MG63 (cell line): Measurements from ENCODE around the gene NMS. TPM values are rescaled to one million over a fixed set of nuclear protein-coding genes. Genes with fewer than 3 reads are reported as not detected.

Experiments
- DNase-seq: peaks from one replicate; pipeline ENCODE4 v3.0.0-alpha.2; 2020
- H3K27me3 ChIP-seq: fragments of 250-450 bp; sonication (Bioruptor Pico); 2 replicates; pipeline ENCODE4 v1.5.1; 2020; ENCODE audit warnings: mild to moderate bottlenecking, moderate library complexity
- H3K36me3 ChIP-seq: fragments of 250-450 bp; sonication (Bioruptor Pico); 2 replicates; pipeline ENCODE4 v1.5.1; 2020; ENCODE audit warnings: mild to moderate bottlenecking, moderate library complexity
- H3K4me3 ChIP-seq: fragments of 250-450 bp; sonication (Bioruptor Pico); 2 replicates; pipeline ENCODE4 v1.5.1; 2020; ENCODE audit warnings: mild to moderate bottlenecking, moderate library complexity
- H3K9me3 ChIP-seq: fragments of 250-450 bp; sonication (Bioruptor Pico); 2 replicates; pipeline ENCODE4 v1.5.1; 2020; ENCODE audit warnings: mild to moderate bottlenecking, moderate library complexity
- total RNA-seq: library from RNA; depleted of rRNA; stranded (reverse); fragments of >200 nt; shearing (Covaris generic); gene quantifications from 2 replicates; pipeline ENCODE4 v1.2.3, GENCODE V29; 2014; ENCODE audit warnings: low replicate concordance

Gene NMS
- total RNA-seq, 1 experiment from 2014 or later: not detected

DNA sequence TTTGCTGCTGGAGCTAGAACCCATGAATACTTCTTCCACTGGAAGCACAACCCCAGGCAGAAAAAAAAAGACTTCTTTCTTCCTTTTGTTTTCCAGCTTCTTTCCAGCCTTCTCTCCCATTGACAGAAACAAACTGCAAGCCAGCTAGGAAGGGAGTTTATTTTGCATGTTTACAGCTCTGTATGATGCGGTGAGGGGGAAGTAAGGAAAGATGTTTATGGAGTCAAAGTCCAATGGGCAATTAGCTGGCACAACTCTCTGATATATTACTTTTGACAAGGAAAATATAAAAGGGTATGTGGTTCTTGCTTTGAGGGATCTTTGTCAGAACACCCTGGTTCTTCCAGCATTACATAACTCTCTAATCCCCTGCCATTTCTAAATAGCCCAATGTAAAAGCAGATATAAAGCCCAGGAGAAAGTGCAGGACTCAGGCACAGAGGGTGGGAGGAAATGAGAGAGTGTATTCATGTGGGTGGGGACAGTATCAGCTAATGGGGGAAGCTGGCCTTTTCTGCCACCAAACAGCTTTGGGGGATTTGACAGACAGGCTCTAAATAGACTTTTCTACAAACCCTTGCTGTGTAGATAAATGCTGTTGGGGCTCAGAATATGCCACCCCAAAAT is 9.3 kb upstream of the NMS start:
- H3K27me3 ChIP-seq: no peaks in the 10 kb centered on the region; the same call in 1 of the 2 replicates
- no peak for DNase-seq
- no peaks in the 10 kb centered on the region for H3K36me3 ChIP-seq
- H3K4me3 ChIP-seq: no peak overlapping the region
- peaks cover 5% of the 10 kb centered on the region for H3K9me3 ChIP-seq

DNA sequence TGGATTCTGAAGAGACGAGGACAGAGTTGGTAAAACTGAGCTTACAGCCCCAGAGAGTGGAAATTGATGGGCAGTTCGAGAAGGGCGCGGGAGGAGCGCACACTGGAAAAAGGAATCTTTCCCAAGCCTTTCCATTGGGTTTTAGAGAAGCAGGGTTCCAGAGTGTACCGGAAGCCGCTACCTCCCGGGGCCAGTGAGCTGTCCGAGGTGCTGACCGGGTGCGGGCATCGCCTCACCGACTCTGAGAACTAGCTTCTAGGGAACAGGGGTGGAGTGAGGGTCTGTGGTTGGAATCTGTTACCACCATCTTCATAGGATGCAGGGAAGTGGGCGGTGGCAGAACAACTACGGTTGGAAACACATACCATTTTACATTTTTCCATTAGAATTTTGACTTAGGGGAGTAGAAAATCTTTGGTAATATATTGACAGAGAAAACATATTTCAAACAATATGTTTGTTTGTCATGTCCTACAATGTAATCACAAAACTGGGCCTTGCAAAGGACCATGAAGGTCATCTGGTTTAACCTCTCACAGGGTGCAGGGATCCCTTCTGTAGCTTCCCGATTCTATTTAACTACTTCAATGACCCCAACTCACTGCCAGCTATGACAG is 724 bp downstream of the NMS start:
- peaks cover 13% of the 10 kb centered on the region for H3K27me3 ChIP-seq
- H3K9me3 ChIP-seq: no peaks in the 10 kb centered on the region
- H3K4me3 ChIP-seq: no peak overlapping the region
- H3K36me3 ChIP-seq: no peaks in the 10 kb centered on the region
- peak; percentile 38 for DNase-seq

DNA sequence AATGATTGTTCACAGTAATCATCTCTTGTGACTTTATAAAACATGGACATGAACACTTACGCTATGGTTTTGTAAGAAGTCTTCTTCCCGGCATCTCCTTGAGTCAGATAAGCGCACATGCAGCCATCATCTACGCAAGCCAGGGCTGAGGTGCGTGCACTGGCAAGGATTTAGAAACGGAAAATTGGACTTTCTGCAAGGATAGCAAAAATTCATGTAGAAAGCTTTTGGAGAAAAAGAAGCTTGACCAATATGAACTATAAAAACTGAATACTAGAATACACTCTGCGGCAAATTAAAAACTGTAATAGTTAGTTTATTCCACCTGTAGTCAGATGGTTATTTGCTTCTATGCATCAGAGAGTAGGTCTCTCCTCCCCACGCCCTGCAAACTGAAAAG is 6.3 kb downstream of the NMS start:
- Histone ChIP-seq H3K27me3 (peaks cover 4% of the 10 kb centered on the region), H3K36me3 (no peaks in the 10 kb centered on the region), H3K4me3 (no peak overlapping the region), H3K9me3 (no peaks in the 10 kb centered on the region)
- DNase-seq: no peak

DNA sequence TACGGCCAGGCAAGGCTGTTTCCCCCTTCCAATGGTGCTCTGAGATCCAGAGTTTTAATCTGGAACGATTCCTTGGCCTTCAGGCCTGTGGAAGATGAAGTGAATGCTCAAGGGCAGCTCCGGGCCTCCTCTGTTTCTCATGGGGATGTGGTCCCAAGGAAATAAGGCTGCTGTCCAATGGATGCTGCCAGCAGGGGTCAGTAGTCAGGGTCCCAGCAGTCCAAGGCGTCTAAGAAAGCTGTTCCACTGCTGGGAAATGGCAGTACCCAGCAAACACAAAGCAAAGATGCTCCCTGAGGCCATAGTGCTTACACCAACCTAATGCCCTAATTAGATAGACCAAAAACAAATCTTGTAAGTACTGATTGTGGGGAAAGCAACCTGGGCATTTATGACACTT is 12.5 kb downstream of the NMS start:
- Histone ChIP-seq H3K4me3 (no peak overlapping the region), H3K36me3 (no peaks in the 10 kb centered on the region), H3K27me3 (peaks cover 2% of the 10 kb centered on the region; the same call in 1 of the 2 replicates), H3K9me3 (no peaks in the 10 kb centered on the region)
- no peak for DNase-seq

DNA sequence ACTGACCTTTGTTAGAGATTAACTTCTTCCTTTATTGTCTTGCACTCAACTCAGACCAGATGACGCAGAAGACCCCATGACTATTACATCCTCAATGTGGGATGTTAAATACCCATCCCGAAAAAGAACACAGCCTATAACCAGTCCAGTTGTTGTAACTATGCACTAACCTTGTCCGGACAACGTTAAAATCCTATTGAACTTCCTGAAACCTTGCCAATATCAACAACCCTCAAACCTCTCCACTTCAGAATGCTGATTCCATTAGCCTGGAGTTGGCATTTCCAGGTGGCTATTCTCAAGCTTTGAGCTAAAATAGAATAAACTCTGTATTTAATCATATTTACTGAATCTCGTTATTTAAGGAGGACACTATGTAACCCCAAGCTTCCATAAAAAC is 13.6 kb downstream of the NMS start:
- H3K27me3 ChIP-seq: no peaks in the 10 kb centered on the region
- no peak for DNase-seq
- no peaks in the 10 kb centered on the region for H3K36me3 ChIP-seq
- no peaks in the 10 kb centered on the region for H3K9me3 ChIP-seq
- H3K4me3 ChIP-seq: no peak overlapping the region

DNA sequence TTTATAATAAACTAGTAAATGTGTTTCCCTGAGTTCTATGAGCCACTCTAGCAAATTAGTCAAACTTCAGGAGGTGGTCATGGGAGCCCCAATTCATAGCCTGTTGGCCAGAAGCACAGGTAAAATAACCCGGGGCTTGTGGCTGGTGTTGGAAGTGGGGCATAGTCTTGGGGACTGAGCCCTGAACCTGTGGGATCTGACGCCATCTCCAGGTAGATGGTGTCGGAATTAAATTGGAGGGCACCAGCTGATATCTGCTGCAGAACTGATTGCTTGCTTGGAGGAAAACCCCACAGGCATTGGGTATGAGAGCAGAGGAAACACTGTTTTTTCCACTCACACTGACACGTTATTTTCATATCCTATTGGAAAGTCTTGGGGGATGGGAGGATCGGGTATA is 14.1 kb downstream of the NMS start:
- Histone ChIP-seq H3K36me3 (no peaks in the 10 kb centered on the region), H3K9me3 (no peaks in the 10 kb centered on the region), H3K4me3 (no peak overlapping the region), H3K27me3 (no peaks in the 10 kb centered on the region)
- DNase-seq: no peak

DNA sequence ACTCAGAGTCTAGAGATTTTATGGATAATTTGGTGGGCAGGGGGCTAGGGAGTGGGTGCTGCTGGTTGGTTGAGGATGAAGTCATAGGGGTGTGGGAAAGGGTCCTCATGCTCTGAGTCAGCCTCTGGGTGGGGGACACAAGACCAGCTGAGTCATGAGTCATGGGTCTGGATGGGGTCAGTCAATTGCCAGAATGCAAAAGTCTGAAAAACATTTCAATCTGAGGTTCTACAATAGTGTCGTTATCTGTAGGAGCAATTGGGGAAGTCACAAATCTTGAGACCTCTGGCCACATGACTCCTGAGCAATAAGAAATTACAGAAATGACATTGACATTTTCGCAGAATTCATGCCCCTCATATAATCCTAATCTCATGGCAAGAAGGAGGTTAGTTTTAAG is 15.1 kb downstream of the NMS start:
- DNase-seq: no peak
- Histone ChIP-seq H3K27me3 (no peaks in the 10 kb centered on the region), H3K36me3 (no peaks in the 10 kb centered on the region), H3K4me3 (no peak overlapping the region), H3K9me3 (no peaks in the 10 kb centered on the region)

DNA sequence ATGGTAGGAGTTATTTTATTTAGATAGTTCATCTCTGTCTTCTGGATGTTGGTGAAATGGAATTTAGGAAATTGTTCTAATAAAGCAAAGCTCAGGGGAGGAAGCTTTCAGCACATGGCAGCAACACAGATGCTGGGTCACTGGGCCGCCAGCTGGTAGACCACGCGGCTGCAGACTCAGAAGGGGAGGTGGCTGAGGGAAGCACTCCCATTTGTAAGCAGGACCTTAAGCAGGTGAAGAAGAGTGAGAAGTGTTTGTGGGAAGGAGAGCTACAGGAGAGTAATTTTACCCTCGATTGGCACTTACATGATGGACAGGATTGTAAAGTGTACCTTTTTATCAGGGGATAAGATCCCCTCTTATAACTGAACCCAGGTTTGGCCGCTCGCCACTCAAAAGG is 24.4 kb downstream of the NMS start:
- Histone ChIP-seq H3K4me3 (no peak overlapping the region), H3K9me3 (no peaks in the 10 kb centered on the region), H3K36me3 (no peaks in the 10 kb centered on the region), H3K27me3 (no peaks in the 10 kb centered on the region)
- DNase-seq: no peak

DNA sequence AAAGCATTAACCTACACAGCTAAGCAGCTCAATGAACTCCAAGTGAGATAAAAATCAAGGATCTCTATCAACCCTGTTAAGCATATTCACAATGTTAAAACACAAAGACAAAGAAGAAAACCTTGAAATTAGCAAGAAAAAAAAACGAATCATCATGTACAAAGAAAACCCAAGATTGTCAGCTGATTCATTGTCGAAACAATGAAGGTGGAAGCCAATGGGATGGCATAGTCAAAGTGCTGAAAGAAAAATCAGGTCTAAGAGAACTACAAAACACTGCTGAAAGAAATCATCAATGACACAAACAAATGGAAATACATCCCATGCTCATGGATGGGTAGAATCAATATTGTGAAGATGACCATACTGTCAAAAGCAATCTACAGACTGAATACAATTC is 32.5 kb downstream of the NMS start:
- H3K36me3 ChIP-seq: no peaks in the 10 kb centered on the region
- DNase-seq: no peak
- H3K4me3 ChIP-seq: no peak overlapping the region
- H3K9me3 ChIP-seq: peaks cover 8% of the 10 kb centered on the region
- H3K27me3 ChIP-seq: no peaks in the 10 kb centered on the region

DNA sequence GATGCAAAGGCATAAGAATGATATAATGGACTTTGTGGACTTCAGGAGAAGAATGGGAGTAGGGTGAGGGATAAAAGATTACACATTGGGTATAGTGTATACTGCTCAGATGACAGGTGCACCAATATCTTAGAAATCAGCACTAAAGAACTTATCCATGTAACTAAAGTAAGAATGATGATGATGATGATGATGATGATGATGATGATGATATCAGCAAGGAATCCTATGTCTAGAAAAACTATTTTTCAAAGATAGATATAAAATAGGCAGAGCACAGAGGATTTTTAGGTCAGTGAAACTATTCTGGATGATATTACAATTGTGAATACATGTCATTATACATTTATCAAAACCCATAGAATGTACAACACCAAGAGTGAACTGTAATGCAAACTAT is 34.3 kb downstream of the NMS start:
- Histone ChIP-seq H3K27me3 (no peaks in the 10 kb centered on the region), H3K9me3 (peaks cover 11% of the 10 kb centered on the region), H3K36me3 (no peaks in the 10 kb centered on the region), H3K4me3 (no peak overlapping the region)
- no peak for DNase-seq

DNA sequence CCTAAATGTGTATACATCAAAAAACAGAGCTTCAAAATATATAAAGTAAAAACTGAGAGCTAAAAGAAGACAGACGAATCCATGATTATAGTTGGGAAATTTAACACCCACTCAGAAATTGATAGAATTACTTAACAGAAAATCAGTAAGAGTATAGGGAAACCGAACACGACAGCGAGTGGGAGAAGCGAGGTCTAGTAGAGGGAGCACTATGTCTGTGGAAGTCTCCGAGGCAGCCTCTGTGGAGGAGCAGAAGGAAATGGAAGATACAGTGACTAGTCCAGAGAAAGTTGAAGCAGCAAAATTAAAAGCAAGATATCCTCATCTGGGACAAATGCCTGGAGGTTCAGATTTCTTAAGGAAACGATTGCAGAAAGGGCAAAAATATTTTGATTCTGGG is 38.8 kb downstream of the NMS start:
- no peak overlapping the region for H3K4me3 ChIP-seq
- no peaks in the 10 kb centered on the region for H3K36me3 ChIP-seq
- H3K27me3 ChIP-seq: no peaks in the 10 kb centered on the region
- 0 out of 2 replicates have a peak, but pooled peaks cover 2% of the 10 kb centered on the region for H3K9me3 ChIP-seq
- no peak for DNase-seq

DNA sequence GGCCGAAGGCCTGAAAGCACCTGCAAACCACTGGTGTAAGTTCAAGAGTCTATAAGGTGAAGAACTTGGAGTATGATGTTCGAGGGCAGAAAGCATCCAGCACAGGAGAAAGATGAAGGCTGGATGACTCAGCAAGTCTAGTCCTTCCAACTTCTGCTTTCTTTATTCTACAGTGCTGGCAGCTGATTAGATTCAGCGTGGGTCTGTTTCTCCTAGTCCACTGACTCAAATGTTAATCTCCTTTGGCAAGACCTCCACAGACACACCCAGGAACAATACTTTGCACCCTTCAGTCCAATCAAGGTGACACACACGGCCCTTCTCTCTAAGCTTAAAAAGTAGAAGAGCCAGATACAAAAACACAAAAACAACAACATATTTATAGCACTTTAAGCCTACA is 43.4 kb downstream of the NMS start:
- Histone ChIP-seq H3K9me3 (no peaks in the 10 kb centered on the region), H3K4me3 (no peak overlapping the region), H3K27me3 (no peaks in the 10 kb centered on the region), H3K36me3 (no peaks in the 10 kb centered on the region)
- peak; percentile 9 for DNase-seq

DNA sequence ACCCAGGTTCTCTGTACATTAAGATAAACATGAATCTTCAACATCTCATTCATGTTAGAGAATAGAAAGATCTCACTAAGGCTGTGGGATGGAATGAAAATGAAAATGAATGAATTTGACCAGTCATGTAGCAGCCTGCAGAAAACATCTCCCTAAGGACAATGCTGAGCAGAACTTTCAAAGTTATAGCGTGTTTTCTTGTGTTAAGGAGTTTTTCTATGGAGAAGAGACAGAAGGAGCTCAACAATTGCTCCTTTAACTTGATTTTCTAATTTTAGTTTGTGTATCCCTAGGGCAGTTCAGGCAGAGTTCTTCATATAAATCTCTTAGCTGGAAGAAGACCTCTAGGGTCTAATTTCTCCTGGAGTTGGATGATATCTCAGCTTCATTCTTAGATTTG is 47.3 kb downstream of the NMS start:
- Histone ChIP-seq H3K9me3 (no peaks in the 10 kb centered on the region), H3K4me3 (no peak overlapping the region), H3K27me3 (no peaks in the 10 kb centered on the region), H3K36me3 (no peaks in the 10 kb centered on the region)
- DNase-seq: no peak

DNA sequence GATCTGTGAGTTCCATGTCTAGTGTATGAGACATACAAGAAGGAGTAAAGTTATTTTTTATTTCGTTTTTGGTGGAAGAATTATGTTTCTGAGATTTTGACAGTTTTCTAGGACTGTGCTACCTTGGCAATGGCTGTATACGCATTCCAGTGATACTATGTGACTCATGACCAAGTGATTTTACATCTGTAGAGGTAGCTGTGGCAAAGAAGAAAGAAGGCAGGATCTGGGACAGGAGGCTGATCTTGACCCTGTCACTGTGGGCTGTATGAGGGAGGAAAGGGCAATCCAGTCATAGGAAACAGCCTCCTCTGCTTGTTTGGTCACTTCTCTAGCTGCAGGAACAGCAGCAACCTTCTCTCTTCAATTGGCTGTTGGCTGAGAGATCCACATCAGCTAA is 48.5 kb downstream of the NMS start:
- no peaks in the 10 kb centered on the region for H3K36me3 ChIP-seq
- H3K4me3 ChIP-seq: no peak overlapping the region
- no peaks in the 10 kb centered on the region for H3K9me3 ChIP-seq
- DNase-seq: no peak
- H3K27me3 ChIP-seq: no peaks in the 10 kb centered on the region

DNA sequence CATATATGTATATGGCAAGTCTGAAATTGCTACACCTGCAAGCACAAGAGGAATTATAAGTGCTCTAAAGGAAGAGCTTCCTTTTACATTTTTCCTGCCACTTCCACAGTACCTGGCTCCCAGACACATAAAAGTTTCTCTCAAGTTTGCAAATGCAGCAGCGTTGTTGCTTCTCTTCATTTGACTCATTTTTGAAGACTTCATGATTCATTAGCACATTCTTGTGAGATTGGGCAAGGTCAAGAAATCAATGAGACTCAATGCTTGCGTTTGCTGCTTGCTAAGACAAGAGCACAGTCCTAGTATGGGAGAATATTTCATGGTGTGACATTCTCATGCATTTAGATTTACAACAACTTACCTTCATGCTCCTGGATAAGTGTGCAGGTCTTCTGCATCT is 49.9 kb downstream of the NMS start:
- Histone ChIP-seq H3K36me3 (no peaks in the 10 kb centered on the region), H3K9me3 (no peaks in the 10 kb centered on the region), H3K27me3 (no peaks in the 10 kb centered on the region), H3K4me3 (no peak overlapping the region)
- DNase-seq: no peak

DNA sequence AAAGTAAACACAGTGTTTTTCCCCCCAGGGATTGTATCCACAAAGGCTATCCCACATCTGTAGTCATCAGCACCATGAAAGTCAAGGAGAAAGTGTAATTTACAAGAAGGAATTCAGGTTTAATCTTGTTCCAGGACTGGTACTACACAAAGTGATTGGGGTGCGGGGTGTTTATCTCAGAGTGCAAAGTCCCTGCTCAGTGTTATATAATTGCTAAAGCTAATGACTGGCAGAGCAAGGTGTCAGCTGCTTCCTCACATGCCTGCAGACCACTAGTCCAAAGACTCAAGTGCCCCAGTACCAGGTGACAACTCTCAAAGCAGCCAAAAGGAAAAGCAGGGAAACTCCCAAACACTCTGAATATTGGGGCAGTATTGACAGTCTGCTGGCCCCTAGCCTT is 52.1 kb downstream of the NMS start:
- no peak for DNase-seq
- no peaks in the 10 kb centered on the region for H3K27me3 ChIP-seq
- no peak overlapping the region for H3K4me3 ChIP-seq
- H3K36me3 ChIP-seq: no peaks in the 10 kb centered on the region
- no peaks in the 10 kb centered on the region for H3K9me3 ChIP-seq

DNA sequence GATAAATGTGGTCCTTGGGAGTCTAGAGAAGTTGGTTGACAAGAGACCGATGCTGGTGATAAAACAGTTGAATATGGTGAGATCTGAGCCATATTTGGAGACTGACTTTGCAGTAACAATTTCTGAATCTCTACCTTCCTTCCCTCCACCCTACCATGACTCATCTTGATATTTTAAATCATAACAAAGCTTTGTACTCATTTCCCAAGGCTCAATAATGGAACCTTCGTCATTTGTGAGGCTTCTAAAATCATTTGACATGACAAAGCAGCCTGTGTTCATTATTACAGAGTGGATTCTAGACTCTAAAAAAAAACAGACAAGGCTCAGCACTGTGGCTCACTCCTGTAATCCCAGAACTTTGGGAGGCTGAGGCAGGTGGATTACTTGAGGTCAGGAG is 54.0 kb downstream of the NMS start:
- no peak for DNase-seq
- no peaks in the 10 kb centered on the region for H3K27me3 ChIP-seq
- H3K4me3 ChIP-seq: no peak overlapping the region
- H3K36me3 ChIP-seq: no peaks in the 10 kb centered on the region
- no peaks in the 10 kb centered on the region for H3K9me3 ChIP-seq

DNA sequence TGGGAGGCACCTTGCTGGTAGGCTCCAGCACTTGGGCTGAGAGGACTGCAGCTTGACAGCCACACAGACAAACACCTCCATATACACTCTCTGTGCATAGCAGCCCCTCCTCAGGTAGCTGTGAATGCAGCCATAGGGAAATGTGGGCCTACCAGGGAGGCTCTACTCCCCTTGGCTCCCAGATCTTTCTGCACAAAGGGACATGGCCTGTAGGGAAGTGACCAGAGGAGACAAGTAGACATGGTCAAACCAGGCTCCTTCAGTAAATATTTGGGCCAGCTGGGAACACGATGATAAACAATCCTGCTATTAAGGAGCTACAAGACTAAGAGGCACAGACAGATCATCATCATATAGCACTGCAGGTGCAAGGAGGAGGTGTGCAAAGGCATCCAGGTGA is 56.6 kb downstream of the NMS start:
- no peak for DNase-seq

More for the DNA sequence above, 56.6 kb downstream of the NMS start:
- H3K27me3 ChIP-seq: no peaks in the 10 kb centered on the region
- no peaks in the 10 kb centered on the region for H3K36me3 ChIP-seq
- no peaks in the 10 kb centered on the region for H3K9me3 ChIP-seq
- no peak overlapping the region for H3K4me3 ChIP-seq
